Measurements from ENCODE around the gene HELB.

DNA sequence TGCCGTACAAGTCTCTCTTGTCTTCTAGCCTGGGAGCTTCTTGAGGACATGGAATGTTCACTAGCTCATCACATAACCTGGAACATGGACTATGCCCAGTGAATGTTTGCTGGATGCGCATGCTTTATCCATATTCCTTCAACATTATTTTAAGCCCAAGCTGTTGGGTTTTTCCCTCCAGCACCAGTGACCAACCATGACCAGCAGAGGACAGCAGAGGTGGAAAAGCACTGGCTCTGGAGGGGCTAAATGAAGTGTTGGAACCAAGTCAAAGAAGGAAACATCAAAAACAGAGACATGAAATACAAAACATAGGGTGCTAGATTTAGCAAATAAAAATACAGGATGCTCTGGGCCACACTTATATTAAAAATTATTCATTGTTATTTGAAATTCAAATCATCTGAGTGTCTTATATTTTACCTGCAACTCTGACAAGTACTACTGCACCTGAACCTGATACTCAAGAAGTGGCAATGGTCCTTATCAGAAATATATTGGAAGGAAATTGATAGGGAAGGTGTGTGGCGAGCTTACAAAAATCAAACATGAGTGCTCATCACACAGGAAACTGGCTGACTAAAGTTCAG, 23.1 kb upstream of the HELB start:
- TF ChIP-seq, protein P1, sequence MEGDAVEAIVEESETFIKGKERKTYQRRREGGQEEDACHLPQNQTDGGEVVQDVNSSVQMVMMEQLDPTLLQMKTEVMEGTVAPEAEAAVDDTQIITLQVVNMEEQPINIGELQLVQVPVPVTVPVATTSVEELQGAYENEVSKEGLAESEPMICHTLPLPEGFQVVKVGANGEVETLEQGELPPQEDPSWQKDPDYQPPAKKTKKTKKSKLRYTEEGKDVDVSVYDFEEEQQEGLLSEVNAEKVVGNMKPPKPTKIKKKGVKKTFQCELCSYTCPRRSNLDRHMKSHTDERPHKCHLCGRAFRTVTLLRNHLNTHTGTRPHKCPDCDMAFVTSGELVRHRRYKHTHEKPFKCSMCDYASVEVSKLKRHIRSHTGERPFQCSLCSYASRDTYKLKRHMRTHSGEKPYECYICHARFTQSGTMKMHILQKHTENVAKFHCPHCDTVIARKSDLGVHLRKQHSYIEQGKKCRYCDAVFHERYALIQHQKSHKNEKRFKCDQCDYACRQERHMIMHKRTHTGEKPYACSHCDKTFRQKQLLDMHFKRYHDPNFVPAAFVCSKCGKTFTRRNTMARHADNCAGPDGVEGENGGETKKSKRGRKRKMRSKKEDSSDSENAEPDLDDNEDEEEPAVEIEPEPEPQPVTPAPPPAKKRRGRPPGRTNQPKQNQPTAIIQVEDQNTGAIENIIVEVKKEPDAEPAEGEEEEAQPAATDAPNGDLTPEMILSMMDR (IDR thresholded peaks at IDR 0.05; ENCODE audit: low read depth, low read length) = peak; percentile 46
- no peak for TF ChIP-seq EZH2phosphoT487 (IDR thresholded peaks at IDR 0.05; ENCODE audit: low read depth)

Measured in OCI-LY3 (cell line).